ENCODE measurements around the gene COL5A3.
A peak's percentile ranks its signal among the peaks of the same experiment; 100 is the strongest.

The COL5A3 gene

DNA sequence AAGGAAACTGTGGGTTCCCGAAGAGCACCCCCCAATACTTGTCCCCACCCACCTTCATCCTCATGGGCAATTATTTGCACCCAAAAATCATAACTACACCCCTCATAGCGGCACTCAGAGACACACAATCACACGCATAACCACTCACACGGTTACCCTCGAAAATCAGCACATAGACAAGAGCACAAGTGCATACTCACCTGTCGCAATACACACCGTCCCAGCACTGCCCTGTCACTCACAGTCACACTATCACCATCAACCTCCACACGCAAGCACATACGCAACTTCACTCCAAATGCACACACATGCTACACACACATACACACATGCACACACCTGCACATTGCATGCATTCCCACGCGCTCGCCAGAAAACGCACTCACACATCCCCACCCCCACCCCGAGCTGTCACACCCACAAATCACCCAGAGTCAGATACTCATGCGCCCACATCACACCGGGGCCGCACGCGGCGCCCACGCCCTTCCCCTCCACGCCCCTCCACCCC, 535 bp downstream of the COL5A3 start:
- no peak for DNase-seq

DNA sequence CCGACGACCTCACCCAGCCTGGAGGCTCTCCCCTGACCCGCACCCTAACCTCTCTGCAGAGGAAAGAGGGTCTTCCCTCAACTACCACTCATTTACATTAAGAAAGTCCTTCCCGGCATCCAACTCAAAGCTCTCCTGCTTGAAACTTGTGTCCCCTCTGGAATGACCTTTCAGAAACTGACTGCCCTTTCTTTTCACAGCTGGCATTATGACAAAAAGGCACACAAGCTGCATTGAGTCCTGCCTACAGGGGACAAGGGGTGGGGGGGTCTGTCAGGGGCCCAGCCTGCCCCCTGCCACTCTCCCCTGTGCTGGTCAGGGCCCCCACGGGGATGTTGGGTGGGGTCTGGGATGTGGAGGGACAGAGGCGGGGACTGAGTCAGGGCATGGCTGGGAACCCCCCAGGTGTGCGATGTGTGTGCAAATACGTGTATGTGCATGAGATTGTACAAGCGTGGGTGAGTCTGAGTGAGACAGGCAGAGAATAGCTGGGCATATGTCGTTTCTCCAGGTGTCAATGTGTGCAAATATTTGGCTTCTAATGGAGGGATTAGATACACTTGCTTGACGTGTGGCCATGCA, 2.0 kb downstream of the COL5A3 start:
- no peak for DNase-seq

DNA sequence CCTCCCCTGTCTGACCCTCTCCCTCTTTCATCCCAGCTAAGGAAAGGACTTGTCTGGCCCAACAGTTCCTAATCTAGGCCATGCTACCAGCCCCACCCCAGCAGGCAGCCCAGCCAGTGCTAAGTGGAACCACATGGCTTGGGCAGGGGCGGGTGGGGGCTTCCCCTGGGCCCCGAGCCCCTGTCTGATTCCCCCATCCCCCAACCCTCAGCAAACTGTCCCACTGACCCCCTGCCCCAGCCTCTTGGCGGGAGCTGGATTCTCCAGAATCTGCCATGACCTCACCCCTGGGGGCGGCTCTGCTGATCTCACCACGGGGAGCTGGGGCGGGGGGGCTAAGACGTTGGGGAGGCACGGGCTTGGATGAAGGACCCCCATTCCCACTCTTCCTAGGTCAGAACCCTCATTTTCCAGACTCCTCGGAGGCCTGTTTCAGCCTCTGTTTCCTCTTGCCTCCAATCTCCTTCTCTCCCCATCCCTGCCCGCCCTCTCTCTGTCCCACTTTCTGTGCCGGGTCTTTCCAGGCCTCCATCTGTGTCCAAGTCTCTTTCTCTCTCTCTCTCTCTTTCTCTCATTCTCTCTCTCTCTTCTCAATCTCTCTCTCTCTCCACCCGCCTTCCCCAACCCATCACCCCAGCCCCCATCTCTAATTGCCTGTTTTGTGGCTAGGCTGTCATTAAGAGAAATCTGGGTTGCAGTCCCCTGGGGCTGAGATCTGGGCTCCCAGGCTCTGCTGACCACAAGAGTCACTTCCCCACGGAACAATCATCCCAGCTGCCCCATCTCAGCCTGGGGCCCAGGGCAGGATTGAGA, 2.7 kb downstream of the COL5A3 start:
- DNase-seq = no peak

DNA sequence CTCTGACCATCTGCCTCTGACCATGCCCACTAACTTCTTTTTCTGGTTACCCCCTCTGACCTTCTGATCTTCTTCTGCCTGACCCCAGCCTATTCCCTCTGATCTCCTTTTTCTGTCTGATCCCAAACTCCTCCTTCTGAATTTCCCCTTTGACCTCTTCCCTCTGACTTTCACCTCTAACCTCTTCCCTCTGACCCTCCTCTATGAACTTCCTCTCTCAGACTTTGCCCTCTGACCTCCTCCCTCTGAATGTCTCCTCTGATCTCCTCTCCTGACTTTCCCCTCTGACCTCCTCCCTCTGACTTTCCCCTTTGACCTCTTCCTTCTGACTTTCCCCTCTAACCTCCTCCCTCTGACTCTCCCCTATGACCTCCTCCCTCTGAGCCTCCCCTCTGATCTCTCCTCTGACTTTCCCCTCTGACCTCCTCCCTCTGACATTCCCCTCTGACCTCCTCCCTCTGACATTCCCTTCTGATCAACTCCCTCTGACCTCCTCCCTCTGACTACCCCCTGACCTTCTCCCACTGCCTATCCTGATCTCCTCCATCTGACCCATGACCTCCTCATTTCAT, 3.5 kb downstream of the COL5A3 start:
- DNase-seq = no peak

DNA sequence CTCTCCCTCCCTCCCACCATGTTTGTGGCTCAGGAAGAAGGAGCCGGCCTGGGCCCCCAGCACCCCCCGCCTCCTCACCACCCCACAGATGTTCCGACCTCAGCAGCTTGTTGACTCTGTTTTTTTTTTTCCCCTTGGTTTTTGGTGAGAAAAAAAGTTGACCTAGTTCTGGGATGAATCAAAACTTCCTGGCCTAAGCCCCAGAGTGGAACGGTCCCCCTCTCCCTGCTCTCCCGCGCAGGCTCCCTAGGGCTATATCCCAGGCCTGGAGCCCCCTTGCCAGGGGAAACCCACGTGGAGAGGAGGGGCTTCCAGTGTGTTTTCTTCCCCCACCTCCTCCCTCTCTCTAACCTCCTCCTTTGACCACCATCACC, 4.0 kb downstream of the COL5A3 start:
- no peak for DNase-seq

DNA sequence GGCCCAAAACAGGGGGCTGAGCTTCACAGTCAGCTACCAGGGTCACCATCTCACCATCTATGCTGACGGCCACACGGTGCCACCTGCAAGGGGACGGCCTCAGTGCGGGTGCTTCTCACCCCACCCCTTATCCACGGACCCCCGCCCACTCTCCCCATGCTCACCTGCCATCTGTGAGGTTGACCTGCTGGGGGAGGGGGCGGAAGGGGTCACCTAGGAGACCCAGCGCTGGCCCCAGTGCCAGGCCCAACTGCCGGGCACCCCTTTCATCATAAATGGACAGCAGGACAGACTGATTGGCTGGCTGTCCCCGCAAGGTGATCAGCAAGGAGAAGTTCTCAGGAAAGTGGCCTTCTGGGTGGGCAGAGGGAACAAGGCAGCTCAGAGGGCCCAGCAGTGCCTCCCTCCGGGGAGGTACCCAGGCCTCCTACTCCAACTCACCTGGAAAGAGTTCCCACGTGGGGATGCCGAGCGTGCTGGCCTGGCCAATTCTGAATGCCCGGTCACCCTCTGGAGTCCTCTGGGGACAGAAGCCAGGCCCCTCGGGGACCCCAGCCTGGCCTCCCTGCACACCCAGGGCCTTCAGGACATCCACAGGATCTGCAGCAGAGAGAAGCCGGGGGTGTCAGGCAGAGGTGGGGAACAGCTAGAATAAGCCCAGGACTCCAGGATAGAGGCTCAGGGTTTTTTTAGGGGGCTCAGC, 4.5 kb downstream of the COL5A3 start:
- no peak for DNase-seq

DNA sequence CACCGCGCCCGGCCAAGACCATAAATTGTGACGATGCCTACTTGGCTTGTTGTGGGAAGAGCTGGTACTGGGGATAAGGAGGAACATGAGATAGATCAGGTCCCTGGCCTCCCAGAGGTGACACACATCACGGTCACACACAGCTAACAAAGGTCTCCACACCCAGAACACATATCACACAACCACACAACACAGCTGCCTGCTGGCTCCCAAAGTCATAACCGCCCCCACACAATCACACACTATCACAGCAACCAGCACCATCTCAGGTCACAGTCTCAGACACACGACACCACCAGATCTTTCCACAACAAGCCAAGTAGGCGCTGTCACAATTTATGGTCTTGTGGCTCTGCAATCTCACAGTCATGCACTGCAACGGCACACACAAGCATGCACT, 5.7 kb downstream of the COL5A3 start:
- DNase-seq = no peak

DNA sequence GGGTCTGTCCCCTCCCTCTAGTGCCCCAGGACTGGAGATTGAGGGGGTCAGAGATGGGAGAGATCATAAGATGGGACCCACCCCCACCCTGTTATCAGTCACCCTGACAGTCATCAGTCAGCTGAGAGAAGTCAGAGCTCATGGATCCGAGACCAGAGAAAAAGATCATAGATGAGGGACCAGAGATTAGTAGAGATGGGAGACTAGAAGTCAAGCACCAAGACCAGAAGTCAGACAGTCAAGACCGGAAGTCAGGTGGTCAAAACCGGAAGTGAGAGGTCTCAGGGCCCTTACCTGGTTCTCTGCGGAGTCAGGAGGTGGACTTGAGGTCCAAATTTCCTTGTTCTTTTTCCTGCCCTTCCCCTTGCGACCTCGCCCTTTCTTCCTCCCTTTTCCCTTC, 7.0 kb downstream of the COL5A3 start:
- no peak for DNase-seq

DNA sequence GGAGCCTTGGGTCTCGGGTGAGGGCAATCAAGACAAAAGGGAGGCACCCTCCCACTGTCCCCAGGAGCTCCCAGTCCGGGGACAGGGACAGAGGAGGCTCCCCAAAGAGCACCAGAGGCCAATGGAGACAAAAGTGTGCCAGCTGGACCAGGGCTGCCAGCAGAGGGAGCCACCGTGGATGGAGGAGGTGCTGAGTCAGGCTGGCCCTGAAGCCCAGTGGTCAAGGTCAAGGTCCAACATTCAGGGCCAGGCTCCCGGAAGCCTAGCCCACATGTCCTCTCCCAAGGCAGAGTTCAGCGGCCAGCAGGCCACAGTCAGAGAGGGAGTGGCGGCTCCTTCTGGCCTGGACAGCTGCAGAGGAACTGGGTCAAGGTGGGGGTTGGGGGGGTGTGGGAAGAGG, 8.4 kb downstream of the COL5A3 start:
- no peak for DNase-seq

DNA sequence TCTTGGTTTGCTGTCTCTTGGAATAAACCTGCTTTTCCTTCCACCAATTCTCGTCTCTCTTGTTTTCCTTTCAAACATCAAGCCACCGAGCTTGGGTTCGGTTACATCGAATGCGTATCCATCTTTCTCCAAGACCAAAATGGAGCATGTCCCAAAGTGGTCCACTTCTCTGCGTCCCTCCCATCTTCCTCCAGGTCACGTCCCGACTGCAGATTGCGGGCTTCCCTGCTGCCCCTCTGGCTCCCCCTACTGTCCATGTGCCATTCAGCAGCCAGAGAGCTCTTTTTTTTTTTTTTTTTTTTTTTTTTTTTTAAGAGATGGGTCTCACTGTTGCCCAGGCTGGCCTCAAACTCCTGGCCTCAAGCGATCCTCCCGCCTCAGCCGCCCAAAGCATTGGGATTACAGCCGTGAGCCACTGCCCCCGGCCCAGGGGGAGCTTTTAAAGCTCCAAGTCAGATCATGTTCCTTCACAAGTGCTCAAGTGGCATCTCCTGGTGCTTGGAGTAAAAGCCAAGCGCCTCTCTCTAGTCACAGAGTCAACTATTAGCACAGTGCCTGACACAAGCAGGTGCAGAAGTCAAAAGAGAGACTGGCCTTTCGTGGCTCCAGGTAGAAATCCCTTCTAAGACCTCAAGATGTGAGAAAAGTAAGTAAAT, 10.0 kb downstream of the COL5A3 start:
- DNase-seq = peak; percentile 66

DNA sequence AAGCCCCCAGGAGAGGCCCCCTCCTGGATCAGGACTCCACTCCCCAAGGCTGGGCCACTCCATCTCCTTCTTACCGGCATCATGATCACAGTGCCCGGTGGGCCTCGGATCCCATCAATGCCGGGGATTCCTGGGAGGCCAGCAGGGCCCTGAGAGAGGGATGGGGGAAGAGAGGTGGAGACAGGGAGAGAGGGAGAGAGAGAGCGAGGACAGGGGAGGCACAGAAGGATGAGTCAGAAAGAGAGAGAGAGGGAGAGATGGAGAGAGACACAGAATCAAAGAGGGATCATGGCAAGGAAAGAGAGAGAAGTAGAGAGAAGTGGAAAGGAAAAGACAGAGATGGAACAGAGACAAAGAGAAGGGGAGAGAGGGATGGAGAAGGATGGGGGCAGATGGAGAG, 13.8 kb downstream of the COL5A3 start:
- no peak for DNase-seq

DNA sequence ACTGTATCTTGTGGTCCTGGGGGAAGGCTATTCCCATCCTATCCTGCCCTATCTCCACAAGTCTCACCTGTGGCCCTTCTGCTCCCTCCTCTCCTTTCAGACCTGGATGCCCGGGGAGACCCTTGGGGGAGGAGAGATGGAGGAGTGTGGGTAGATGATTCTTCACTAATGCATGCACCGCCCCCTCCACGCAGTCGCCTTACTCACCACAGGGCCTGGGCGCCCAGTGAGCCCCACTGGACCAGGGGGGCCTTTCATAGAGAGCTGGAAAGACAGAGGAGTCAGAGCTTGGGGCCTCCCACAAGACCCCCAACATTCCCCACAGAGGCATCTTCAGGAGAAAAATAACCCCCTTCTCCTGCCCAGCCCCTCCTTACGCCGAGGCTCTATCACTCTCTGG, 14.3 kb downstream of the COL5A3 start:
- no peak for DNase-seq

DNA sequence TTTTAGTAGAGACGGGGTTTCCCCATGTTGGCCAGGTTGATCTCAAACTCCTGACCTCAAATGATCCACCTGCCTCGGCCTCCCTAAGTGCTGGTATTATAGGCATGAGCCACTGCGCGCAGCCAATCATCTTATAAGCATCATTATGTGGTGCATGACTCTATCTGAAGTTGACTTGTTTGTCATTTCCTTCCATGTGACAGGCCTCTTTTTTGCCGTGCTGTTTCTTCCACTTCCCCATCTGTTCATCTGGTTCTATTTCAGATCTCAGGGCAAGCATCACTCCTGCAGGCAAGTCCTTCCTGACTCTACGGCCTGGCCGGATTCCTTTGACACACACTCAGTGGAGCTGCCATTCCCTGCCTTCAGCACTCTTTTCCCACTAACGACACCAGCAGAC, 15.2 kb downstream of the COL5A3 start:
- DNase-seq = no peak

DNA sequence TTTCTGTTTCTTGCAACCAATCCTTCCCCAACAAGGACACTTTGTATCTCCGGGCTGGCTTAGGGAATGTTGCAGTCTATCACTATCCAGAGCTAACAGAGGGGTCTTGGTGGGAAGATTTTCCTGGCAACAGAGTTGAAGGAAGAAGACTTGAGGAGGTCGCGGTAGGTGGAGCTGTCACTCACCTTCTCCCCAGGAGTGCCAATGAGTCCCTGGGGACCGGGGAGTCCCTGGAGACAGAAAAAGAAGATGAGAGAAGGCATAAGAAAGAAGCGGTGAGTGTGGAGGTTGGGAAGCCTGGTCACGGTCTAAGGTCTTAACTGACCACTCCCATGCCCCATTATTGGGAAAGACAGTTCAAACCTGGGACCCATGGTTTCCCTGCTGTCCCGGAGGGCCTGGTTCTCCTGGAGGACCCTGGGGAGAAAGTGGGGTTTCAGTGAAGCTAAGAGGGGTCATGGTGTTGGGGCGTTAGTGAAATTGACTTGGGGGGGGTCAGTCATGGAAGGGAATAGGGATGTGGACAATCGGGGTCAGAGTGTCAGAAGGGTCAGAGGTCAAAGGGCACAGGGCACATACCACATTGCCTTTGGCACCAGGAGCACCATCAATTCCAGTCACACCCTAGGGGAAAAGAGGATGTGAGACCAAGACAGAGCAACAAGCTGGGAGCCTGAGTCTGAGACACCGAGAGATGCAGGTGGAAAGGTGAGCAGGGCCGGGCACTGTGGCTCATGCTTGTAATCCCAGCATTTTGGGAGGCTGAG, 18.7 kb downstream of the COL5A3 start:
- DNase-seq = no peak

DNA sequence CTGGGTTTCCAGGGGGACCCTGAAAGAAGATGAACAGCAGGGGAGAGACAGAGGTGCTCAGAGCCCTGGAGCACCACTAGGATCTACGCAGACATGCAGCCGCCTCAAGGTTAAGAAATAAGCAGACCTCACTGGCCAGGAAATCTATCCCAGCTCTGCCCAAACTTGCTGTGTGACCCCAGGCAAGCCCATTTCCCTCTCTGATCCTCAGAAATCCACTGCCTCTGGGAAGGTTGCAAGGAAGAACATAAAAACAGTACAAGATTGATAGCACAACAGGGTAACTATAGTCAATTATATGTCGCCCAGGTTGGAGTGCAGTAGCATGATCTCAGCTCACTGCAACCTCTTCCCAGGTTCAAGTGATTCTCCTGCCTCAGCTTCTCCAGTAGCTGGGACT, 20.8 kb downstream of the COL5A3 start:
- no peak for DNase-seq

DNA sequence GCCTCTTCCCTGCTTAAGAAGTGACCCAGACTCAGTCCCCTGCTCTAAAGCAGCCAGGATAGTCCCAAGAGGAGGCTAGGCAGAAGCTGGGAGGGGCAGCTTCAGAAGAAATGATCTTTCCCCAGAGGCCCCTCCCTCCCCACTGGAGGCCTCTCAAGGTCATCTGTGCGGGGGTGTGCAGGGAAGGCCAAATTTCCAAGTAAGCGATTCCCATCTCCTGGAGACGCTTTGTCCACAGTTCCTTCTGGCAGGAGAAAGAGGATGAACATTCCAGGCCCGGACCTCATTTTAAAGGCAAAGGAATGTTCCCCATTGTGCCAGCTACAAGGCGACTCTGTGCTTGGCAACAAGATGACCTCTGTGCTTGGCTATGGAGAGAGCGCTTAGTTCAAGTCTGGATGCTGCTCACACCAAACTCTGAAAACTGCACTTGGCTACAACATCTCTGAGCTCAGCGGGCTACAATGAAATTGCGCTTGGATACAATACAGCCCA, 23.5 kb downstream of the COL5A3 start:
- DNase-seq = no peak

DNA sequence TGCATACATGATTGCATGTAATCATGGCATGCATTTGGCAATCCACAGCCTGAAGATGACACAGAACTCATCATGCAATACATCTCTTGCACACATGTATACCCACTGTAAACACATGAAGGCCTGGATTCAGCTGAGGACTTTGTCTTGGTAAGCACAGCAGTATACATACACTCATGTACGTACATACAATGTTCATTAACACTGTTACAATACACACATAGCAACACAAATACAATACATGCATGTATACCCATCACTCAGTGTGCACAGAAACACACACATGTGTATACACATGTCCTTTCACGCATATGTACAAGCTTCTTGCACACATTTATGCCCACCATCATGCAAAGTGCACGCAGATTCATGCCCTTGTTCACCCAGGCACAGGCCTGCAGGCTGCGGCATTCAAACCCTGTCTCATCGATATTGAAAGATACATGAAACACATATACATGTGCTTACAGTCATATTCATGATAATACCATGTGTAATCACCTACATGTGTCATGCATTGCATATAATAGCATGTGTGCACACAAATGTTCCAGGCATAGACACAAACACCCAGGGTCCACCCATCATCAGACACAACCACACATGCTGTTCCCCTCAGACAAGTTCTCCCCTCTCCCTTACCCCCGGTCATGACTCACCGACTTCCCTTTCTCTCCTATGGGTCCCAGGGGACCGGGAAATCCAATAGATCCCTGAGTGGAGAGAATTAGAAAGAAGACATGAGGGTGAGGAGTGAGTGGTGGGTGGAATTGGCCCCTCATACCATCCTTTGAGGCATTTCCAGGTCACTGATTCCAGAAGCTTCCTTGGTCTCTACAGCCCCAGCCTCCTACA, 28.7 kb downstream of the COL5A3 start:
- no peak for DNase-seq

DNA sequence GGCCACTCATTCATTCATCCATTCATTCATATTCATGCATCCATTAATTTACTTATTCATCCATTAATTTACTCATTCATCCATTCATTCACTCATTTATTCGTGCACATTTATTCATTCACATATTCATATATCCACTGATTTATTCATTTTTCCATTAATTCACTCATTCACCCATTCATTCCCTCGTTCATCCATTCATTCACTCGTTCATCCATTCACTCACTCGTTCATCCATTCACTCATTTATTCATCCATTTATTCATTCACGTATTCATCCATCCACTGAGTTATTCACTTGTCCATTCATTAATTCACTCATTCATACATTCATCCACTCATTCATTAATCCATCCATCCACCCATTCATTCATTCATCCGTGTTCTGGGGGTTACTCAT, 38.2 kb downstream of the COL5A3 start:
- no peak for DNase-seq

DNA sequence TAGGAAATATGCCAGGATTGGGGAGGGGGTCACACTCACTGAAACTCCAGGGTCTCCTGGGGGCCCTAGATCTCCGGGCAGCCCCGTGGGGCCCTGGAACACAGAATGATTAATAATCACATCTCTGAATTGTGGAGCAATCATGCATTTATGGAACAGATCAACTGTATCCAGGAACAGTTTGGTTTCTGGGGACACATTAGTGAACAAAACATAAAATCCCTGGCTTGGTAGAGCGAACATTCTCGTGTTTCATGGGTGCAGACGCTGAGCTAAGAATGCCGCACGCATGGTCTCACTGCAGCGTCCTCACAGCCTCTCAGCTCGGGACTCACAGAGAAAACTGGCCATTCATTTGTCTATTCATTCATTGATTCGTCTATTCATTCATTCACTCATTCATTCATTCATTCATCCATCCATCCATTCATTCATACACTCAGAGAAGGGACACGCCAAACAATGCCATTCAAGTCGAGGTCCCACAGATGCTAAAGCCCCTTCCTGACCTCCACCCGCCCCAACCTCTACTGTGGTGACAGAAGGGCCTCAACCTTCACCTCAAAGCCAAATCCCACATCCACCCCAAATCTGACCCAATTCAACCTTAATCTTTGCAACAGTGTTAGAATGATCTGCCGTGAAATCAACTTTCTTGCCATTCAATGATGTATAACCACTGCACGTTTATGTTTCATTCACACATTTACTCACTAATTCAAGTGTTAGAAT, 39.0 kb downstream of the COL5A3 start:
- DNase-seq = no peak

DNA sequence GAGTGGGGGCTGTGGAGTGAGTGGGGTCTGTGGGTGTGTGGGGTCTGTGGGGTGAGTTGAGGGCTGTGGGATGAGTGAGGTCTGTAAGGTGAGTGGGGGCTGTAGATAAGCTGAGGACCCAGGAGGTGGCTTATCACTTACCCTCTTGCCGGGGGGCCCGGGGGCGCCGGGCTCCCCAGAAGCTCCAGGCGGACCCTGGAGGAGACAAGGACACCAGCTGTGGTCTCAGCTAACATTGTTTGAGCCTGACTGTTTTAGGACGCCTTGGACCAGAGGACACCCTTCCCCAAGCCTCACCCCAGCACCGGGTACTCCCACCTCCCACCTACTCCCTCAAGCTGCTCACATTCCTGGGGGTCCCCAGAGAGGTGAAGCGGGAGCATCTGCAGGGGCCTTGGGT, 39.8 kb downstream of the COL5A3 start:
- DNase-seq = no peak

DNA sequence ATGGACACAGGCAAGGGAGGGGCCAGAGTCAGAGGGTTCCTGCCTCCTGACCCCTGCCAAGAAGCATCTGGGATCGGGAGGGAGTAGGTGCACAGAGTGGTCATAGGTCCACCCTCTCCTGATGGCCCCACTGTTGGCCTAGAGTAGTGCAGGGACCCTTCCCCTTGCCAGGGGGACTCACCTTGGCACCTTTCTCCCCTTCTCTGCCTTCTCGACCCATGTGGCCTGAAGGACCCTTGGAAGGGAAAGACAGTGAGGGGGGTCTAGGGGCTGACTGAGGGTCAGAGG, 40.7 kb downstream of the COL5A3 start:
- DNase-seq = no peak
